CD14-positive monocyte (primary cell): ENCODE data around the gene NRN1. TPM values are rescaled to one million over a fixed set of nuclear protein-coding genes. Genes with fewer than 3 reads are reported as not detected.

Source experiments
- DNase-seq, 3 donors: peaks; one replicate each; pipeline ENCODE4 v3.0.0-alpha.2; 2011 to 2022
- H2AFZ ChIP-seq: 2 replicates; pipeline ENCODE4 v1.6.0; 2012; ENCODE audit warnings: mild to moderate bottlenecking, low read depth, low read length, inconsistent platforms; ENCODE audit not compliant: insufficient read depth, poor library complexity, severe bottlenecking
- H3K27ac ChIP-seq, 2 donors: 1 replicate in 1 of 2; 2 replicates in 1 of 2; pipeline ENCODE4 v1.5.1; 2012 to 2013; ENCODE audit warnings: low read length in 2 of 2, control low read depth in 1 of 2, inconsistent platforms in 1 of 2, low read depth in 1 of 2, mild to moderate bottlenecking in 1 of 2
- H3K27me3 ChIP-seq, 2 donors: one replicate each; pipeline versions ENCODE4 v1.6.0 to v1.6.1; 2011 to 2013; ENCODE audit warnings: low read length in 2 of 2; ENCODE audit not compliant: control insufficient read depth in 2 of 2, insufficient read depth in 2 of 2
- H3K36me3 ChIP-seq, 2 donors: replicated peaks in 1 of 2; 1 replicate in 1 of 2; 2 replicates in 1 of 2; pipeline versions ENCODE4 v1.5.1 to v1.6.1; 2012 to 2013; ENCODE audit warnings: low read length in 2 of 2, control low read depth in 1 of 2, inconsistent platforms in 1 of 2, mild to moderate bottlenecking in 1 of 2; ENCODE audit not compliant: insufficient read depth in 2 of 2, control insufficient read depth in 1 of 2
- H3K4me1 ChIP-seq, 2 donors: 1 replicate in 1 of 2; 2 replicates in 1 of 2; pipeline versions ENCODE4 v1.5.1 to v1.6.1; 2012 to 2013; ENCODE audit warnings: low read length in 2 of 2, control low read depth in 1 of 2, inconsistent platforms in 1 of 2, mild to moderate bottlenecking in 1 of 2, moderate library complexity in 1 of 2; ENCODE audit not compliant: insufficient read depth in 2 of 2, control insufficient read depth in 1 of 2
- H3K4me2 ChIP-seq: replicated peaks from 2 replicates; pipeline ENCODE3; 2012; ENCODE audit warnings: low read length, moderate library complexity, mild to moderate bottlenecking; ENCODE audit not compliant: poor library complexity, severe bottlenecking; ENCODE audit errors: extremely low read depth
- H3K4me3 ChIP-seq, 3 experiments: fragments of 200-600 bp in 1 of 3; sonication (generic) in 1 of 3; replicated peaks in 1 of 3; 1 replicate in 2 of 3; 2 replicates in 1 of 3; pipeline ENCODE4 v1.5.1; 2011 to 2013; ENCODE audit warnings: low read length in 3 of 3, mild to moderate bottlenecking in 3 of 3, control low read depth in 2 of 3, low read depth in 2 of 3, inconsistent platforms in 1 of 3, moderate library complexity in 1 of 3
- H3K79me2 ChIP-seq: 2 replicates; pipeline ENCODE4 v1.6.0; 2012; ENCODE audit warnings: mild to moderate bottlenecking, control low read depth, inconsistent platforms, low read length, moderate library complexity; ENCODE audit not compliant: insufficient read depth
- H3K9ac ChIP-seq: 2 replicates; pipeline ENCODE4 v1.6.0; 2017; ENCODE audit warnings: low read length, mild to moderate bottlenecking; ENCODE audit not compliant: insufficient read depth, poor library complexity, severe bottlenecking
- H3K9me3 ChIP-seq, 2 donors: replicated peaks in 1 of 2; 1 replicate in 1 of 2; 2 replicates in 1 of 2; pipeline versions ENCODE4 v1.5.1 to v1.6.1; 2012 to 2013; ENCODE audit warnings: low read length in 2 of 2, control low read depth in 1 of 2; ENCODE audit not compliant: control insufficient read depth in 1 of 2, insufficient read depth in 1 of 2
- H4K20me1 ChIP-seq: 2 replicates; pipeline ENCODE4 v1.6.0; 2012; ENCODE audit warnings: mild to moderate bottlenecking, low read length, control low read depth, moderate library complexity; ENCODE audit not compliant: insufficient read depth
- H3K27ac Mint-ChIP-seq, 7 donors: one replicate each; pipeline ENCODE4 v1.8.0; 2020; ENCODE audit warnings: mild to moderate bottlenecking in 7 of 7, mixed read lengths in 7 of 7, moderate library complexity in 6 of 7, inconsistent platforms in 2 of 7
- H3K27me3 Mint-ChIP-seq, 3 donors: one replicate each; pipeline ENCODE4 v1.8.0; 2021 to 2022; ENCODE audit warnings: low read depth in 3 of 3, mild to moderate bottlenecking in 3 of 3, mixed read lengths in 3 of 3, moderate library complexity in 3 of 3, inconsistent platforms in 1 of 3
- H3K36me3 Mint-ChIP-seq, 2 donors: one replicate each; pipeline ENCODE4 v1.8.0; 2020; ENCODE audit warnings: mixed read lengths in 2 of 2, inconsistent platforms in 1 of 2, mild to moderate bottlenecking in 1 of 2
- H3K4me1 Mint-ChIP-seq: one replicate; pipeline ENCODE4 v1.8.0; 2020; ENCODE audit warnings: mild to moderate bottlenecking, mixed read lengths
- H3K4me3 Mint-ChIP-seq, 2 donors: one replicate each; pipeline ENCODE4 v1.8.0; 2020; ENCODE audit warnings: mild to moderate bottlenecking in 2 of 2, mixed read lengths in 2 of 2, moderate library complexity in 1 of 2
- H3K9me3 Mint-ChIP-seq, 7 donors: one replicate each; pipeline ENCODE4 v1.8.0; 2020 to 2022; ENCODE audit warnings: mixed read lengths in 7 of 7, mild to moderate bottlenecking in 6 of 7, moderate library complexity in 6 of 7, inconsistent platforms in 2 of 7
- WGBS: methylation state at CpG from one replicate; pipeline ENCODE4 v1.1.5; 2013; ENCODE audit warnings: missing lambda C conversion rate; ENCODE audit not compliant: insufficient coverage; 5-methylcytosine and 5-hydroxymethylcytosine counted together
- intact Hi-C, 2 donors: fragments of 100-400 bp; cut with micrococcal nuclease; formaldehyde crosslinking; loops; one replicate each; pipeline versions ENCODE4 v1.15.0 to v1.15.1; 2023
- polyA plus RNA-seq, 3 donors: library from polyadenylated mRNA; depleted of rRNA in 1 of 3; unstranded in 2 of 3; stranded (reverse) in 1 of 3; fragments of 300-500 nt in 2 of 3; fragments of >200 nt in 1 of 3; fragmentation: Illumina TruSeq in 2 of 3; gene quantifications; 1 replicate in 2 of 3; 2 replicates in 1 of 3; pipeline ENCODE4 v1.2.3, GENCODE V29; 2012 to 2021
- TF ChIP-seq, protein P1 (sequence below): fragments of 200-600 bp; IDR thresholded peaks from one replicate; pipeline ENCODE4 v1.8.0; 2022; ENCODE audit warnings: antibody characterized with exemption, mild to moderate bottlenecking

The NRN1 gene
- polyA plus RNA-seq, 3 donors, result 0.08 TPM; not detected in 2

DNA sequence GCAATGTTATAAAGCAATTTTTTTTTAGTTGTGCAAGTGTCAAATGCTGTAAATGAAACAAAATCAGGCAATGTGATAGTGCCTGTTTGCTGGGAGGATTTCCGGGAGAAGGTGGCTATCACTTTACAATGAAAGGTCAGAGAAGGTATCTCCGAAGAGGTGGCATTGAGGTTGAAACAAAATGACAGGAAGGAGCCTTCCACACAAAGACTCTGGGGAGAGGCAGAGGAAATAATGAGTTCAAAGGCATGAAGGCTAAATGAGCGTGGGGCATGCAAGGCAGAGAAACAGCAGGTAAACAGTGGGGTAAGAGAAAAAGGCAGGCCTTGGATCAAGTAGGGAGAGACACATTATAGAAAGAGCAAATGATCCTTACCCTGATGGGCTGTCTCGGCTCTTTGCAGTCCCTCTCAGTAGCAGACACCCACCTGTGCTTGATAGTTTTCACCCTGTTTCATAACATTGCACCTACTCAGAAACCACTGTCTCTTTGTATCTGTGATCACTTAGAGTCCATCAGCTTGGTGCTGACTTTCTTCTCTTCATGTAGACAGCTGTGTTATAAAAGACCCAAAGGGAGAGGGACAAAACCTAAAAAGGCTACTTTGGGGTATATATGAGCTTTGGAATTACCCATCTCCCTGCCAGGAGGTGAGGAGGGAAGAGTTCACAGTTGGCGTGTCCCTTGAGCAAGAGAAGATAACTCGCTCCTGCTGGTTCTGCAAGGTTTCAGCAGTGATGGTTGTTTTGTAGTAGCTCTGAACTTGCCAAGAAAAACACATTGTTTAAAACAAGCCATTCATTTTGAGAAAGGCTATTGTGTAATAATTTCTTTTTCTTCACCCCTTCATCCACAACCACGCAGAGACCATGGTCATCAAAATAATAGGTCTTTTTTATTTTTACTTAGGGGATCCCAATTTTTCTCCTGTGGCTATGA lies 22.3 kb downstream of the NRN1 start:
- peak overlapping the region in 1 of 2 donors; percentile 33 for H3K4me3 Mint-ChIP-seq
- no peaks in the 10 kb centered on the region for H4K20me1 ChIP-seq
- H3K27ac ChIP-seq, result no peak overlapping the region
- DNase-seq, result no peak
- H3K36me3 Mint-ChIP-seq, result no peaks in the 10 kb centered on the region
- H3K9me3 ChIP-seq, result peaks cover 0 to 4% of the 10 kb centered on the region in 2 donors
- H3K4me3 ChIP-seq, result no peak overlapping the region
- peaks cover 35% of the 10 kb centered on the region for H3K4me1 Mint-ChIP-seq
- H3K36me3 ChIP-seq, result no peaks in the 10 kb centered on the region
- H3K4me1 ChIP-seq, result peaks cover 12 to 25% of the 10 kb centered on the region in 2 donors
- intact Hi-C loops, result no loop called here
- H3K79me2 ChIP-seq, result no peaks in the 10 kb centered on the region
- peaks cover 9 to 22% (median 12%) of the 10 kb centered on the region in 3 donors for H3K27me3 Mint-ChIP-seq
- H3K27me3 ChIP-seq, result peaks cover 8% of the 10 kb centered on the region in 2 donors
- no peak overlapping the region for H3K4me2 ChIP-seq
- no peak overlapping the region for H3K9ac ChIP-seq
- 90% methylated on average over 2 of the region's 7 CpGs for WGBS
- no peak overlapping the region for H3K27ac Mint-ChIP-seq
- no peak overlapping the region for H2AFZ ChIP-seq
- peaks cover 2 to 21% (median 10%) of the 10 kb centered on the region in 7 donors for H3K9me3 Mint-ChIP-seq
- TF ChIP-seq, protein P1, sequence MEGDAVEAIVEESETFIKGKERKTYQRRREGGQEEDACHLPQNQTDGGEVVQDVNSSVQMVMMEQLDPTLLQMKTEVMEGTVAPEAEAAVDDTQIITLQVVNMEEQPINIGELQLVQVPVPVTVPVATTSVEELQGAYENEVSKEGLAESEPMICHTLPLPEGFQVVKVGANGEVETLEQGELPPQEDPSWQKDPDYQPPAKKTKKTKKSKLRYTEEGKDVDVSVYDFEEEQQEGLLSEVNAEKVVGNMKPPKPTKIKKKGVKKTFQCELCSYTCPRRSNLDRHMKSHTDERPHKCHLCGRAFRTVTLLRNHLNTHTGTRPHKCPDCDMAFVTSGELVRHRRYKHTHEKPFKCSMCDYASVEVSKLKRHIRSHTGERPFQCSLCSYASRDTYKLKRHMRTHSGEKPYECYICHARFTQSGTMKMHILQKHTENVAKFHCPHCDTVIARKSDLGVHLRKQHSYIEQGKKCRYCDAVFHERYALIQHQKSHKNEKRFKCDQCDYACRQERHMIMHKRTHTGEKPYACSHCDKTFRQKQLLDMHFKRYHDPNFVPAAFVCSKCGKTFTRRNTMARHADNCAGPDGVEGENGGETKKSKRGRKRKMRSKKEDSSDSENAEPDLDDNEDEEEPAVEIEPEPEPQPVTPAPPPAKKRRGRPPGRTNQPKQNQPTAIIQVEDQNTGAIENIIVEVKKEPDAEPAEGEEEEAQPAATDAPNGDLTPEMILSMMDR, result no peak

DNA sequence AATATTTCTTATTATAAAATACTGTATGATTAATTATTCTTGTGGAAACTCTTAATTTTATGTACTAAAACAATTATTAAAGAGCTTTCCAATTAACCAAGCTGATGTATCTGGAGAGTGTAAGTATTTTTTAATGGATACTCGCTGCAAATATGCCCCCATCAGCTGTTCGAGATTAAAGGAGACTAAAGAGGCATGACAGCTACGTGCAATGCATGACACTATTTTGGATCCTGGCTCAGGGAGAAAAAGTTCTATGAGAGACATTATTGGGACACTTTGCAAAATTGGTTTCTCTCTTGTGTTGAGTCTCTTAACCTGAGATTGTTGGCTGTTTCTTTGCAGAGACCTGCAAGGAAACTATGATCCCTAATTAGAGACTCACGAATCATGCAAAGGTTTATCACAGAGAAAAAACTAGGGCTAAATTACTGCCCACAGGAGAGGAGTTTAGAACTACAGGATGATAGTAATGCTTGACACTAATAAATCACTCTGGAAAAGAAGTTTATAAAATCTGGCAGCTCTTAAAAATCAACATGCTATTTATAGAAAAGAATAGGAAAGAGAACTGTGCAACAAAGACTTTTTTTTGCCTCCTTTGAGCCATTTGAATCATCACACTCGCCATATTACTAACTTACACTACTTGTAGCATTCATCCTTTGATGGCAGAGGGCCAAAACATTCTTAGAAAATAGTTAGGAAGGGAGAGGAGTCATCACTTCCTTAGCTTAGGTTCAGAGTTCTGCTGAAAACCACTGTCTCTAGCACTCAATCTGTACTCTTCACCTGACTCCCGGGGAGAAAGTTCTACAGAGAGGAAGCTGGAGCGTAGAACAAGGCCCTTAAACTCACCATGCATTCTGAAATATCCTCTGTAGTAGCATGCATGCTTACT lies 25.3 kb downstream of the NRN1 start:
- Histone ChIP-seq H3K9ac (no peak overlapping the region), H3K27ac (no peak overlapping the region), H3K4me2 (no peak overlapping the region), H3K4me1 (peaks cover 12 to 19% of the 10 kb centered on the region in 2 donors), H3K79me2 (no peaks in the 10 kb centered on the region), H2AFZ (no peak overlapping the region), H3K4me3 (no peak overlapping the region), H4K20me1 (no peaks in the 10 kb centered on the region), H3K36me3 (no peaks in the 10 kb centered on the region), H3K9me3 (no peaks in the 10 kb centered on the region), H3K27me3 (peaks cover 0 to 5% of the 10 kb centered on the region in 2 donors)
- intact Hi-C loops, result no loop called here
- Mint-ChIP-seq H3K4me1 (peaks cover 28% of the 10 kb centered on the region), H3K4me3 (no peak overlapping the region), H3K9me3 (peaks cover 0 to 7% (median 2%) of the 10 kb centered on the region in 7 donors), H3K36me3 (no peaks in the 10 kb centered on the region), H3K27me3 (peaks cover 5 to 23% (median 7%) of the 10 kb centered on the region in 3 donors), H3K27ac (no peak overlapping the region)
- DNase-seq, result no peak
- WGBS, result 100% methylated on average over 1 of the region's 7 CpGs
- TF ChIP-seq, protein P1, result no peak
